Measurements from ENCODE around the gene LBX2.
"Not testable (repeated sequence)": the region's sequence is repeated elsewhere in the genome, so short reads cannot be mapped to it uniquely, and the experiment has no call there.

LBX2 gene

DNA sequence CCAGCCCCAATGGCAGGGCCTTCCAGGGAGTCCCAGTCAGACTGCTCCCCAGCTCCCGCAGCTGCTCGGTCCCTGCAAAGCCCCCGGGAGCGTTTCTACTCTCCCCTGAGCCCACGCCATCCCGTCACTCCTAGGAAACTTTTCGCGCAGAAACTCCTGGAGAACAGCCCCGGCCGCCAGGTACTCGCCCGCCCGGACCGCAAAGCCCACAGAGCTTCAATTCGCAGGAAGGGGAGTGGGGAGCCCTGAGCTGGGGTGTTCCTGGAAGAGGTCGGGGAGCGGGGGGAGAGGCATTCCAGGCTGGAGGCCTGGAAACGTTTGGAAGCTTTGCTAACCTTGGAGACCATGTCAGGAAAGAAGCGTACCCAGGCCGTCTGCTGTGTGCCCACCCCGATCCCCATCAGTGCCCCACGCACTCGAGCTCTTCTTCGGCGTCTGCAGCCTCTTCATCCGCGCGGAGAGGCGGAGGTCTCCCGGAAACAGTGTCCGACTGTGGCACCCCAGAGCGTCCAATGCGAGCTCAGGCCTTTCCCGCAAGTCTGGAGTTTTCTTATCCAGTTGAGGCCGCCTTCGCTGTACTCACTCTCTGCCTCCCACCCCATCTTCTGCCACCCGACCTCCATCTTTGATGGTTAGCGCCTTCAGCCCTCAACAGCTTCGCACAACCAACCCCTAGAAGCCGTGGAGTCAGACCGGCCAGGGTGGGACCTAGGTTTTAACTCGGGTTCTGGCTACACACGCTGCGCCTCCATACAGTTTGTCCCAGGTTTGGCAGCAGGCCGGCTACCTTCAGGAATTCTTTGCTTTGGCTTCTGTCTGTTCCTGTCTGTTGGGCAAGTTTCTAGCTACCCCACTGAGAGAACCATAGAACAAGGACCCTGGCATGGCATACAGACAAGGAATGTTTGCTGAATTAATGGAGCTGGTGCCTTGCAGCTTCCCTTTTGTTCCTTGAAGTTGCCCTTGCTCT, 4.4 kb upstream of the LBX2 start:
- no peak for DNase-seq

DNA sequence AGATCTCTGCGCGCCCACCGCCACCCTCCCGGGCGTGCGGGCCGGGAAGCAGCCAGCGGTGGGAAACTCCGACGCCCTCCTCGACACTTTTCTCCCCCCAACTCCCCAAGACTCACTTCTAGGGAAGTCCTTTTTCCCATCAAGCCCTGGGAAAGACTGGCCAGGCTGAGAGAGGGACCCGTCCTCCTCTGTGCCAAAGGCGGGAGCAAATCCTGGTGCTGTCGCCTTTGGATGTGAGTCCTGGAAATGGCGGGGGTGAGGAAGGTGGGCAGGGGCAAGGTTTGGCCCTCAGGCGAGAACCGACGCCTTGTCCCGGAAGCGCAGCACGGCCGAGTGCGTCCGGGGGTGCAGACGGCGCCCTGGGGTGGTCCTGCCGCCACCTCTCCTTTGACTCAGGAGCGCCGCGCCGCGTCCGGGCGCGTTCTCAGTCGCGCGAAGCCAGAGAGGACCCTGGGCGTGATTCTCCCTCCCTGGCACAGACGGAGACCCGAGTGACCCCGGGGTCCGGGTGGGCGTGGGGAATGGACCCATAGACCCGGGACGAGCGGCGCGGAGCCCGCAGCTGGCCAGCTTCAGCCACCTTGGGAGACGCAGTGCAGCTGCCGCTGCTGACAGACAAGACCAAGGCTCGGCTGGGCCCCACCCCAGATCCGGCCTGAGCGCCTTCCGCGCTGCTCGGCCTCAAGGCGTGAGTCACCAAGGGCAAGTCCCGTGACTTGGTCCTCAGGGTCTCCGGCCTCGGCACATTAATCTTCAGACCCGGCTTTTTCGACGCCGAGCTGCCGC, 3.5 kb upstream of the LBX2 start:
- no peak for DNase-seq

DNA sequence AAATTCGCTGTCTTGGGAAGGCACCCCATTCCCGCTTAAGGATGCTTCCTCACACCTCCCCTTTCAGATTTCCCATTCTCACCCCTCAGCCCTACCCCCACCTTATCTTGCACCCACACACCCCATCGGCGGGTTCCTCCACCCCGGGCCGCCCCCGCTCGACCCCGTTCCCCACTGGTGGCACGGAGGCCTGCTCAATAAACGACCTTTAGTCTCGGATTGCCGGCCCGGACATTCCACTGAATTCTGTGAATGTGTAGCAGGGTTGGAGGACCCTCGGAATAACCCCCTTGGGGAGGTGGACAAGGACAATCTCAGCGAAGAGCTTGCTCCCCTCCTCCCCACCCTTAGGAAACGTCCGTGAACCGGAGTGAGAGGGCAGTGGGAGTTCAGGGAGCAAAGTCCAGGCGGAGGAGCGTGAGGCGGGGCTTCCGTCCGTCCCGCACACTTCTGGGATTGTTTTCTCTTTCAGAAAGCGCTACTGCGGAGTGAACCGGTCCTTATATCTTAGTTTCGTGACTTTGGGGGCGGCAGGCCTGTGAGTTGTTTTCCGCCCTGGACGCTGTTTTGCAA, 2.8 kb upstream of the LBX2 start:
- no peak for DNase-seq

DNA sequence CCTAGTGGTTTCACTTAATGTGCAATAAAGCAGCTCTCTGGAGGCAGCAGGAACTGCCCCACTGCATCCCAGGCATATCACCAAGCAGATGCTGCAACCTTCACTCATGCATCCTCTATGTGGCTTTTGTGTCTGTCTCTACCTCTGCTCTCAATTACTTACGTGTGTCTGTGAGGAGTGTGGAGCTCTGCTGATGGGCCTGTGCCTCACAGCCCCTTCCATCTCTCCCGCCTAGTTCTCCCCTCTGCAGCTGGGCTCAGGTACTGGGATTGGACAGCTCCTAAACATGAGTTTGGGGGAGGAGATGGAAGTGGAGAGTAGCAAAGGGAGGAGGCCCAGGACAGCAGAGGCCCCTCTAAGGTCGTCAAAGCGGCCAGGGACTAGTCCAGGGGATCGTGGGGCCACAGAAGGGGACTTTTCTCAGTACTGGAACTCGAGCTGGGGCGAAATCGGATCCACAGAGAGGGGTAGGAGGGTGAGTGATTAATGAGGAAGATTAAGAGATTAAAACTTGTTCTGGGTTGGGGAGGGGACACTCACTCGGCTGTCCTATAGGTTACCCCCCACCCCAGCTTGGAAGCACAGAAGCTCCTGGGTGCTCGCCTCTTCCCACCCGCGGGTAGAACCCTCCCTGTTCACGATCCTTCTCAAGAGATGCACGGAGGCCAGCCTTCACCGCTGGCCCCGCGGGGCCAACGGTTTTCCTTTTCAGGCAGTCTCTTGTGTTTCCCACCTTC, 2.1 kb upstream of the LBX2 start:
- no peak for DNase-seq

DNA sequence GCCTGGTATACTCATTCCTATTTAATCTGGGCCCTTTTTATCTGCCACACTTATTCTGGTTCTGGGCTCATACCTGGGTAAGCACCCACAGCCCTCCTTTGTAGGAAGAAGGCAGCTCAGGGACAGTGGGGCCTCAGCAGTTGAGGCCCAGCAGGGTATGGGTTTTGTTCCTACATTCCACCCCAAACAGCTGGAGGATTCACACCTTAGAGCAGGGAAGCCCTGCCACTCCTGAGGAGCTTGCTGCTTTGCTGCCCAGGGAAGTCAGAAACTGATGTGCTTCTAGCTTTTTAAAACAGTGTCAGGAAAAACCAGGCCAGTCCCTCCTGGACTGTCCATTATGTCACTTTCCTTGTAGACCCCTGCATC, 1.2 kb upstream of the LBX2 start:
- DNase-seq = no peak

DNA sequence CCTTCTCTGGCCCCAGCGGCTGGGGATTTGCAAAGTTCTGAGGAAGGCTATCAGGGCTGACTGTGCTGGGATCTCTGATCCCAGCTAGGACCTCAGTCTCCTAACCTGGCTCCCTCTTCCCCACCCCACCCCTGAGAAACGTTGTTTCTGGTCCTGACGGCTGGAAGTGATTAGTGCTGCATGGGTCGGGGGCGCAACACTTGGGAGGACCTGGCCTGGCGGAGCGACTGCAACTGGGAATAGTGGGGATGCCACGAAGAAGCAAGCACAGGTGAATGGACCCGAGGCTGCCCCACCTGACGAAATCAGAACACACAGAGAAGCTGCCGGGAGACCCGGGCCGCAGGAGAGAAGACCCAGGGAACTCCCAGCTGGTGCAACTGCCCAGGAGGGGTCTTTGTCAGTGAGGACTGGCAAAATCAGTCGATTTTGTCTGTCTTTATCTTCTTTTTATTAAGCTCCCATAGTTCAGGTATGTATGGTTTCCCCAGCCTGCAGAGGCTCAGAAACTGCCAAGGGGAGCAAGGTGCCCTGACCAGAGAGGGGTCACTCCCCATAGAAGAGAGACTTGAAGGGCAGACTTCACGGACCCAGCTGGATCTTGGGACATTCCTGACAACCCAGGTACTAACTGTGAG, 656 bp upstream of the LBX2 start:
- DNase-seq = no peak

DNA sequence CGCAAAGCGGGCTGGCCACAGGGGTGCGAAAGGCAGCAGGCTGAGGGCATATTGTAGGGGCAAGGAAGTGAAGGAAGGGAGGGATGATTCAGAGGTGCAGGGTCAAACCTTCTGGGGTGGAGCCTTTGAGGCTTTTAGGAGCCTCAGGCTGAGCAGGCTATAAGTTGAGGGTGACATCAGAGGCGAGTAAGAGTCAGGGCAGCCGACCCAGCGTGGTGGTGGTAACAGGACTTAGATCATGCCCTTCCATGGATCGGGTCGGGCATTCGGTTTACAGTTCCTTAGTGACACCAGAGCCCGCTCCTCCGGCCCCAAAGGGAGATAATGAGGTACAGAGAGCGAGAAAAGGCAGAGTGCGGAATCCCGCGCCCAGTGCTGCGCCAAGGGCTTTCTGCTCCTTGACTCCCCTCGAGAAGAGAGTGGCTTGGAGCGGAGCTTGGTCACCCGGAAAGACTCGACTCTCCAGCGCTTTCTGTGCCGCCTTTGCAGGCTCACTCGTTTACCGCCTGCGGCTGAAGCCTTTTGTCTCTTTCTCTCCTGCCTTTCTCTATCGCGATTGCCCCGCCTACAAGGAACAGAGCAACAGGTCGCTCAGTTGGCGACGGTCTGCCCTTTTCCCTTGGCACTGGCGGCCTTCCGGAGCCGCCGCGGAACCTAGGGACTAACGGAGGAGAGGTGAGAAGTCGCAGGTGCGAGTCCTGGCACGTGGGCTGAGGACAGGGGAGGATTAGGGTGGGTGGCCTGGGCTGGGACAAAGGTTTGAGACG, 720 bp downstream of the LBX2 start:
- DNase-seq = no peak

DNA sequence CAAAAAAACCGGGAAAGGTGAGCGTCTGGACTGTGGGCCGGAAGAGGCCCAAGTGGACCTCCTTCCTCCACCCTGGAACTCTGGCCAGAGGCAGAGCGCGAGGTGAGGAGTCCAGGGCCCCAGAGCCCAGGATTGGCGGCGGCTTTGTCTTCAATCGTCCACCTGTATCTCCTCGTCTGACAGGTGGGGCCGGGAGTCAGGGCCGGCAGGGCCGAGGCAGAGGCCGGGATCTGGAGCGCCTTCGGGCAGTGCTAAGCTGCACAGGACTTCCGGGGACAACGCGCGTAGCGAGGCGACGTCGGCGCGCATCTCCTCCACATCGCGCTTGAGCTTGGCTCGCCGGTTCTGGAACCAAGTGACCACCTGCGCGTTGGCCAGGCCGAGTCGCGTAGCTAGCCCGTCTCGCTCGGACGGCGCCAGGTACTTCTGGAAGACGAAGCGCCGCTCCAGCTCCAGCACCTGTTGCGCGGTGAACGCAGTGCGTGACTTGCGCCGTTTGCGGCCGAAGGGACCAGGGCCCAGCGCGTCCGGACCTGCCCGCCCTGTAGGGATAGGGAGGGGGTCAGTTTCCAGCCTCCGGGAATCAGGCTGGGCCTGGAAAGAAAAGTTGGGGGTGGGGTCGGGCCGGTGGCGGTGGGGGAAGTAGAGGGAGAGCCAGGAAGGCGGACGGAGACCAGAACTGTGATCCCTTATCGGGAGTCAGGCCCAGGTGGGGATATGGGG, 1.5 kb downstream of the LBX2 start:
- DNase-seq = no peak

DNA sequence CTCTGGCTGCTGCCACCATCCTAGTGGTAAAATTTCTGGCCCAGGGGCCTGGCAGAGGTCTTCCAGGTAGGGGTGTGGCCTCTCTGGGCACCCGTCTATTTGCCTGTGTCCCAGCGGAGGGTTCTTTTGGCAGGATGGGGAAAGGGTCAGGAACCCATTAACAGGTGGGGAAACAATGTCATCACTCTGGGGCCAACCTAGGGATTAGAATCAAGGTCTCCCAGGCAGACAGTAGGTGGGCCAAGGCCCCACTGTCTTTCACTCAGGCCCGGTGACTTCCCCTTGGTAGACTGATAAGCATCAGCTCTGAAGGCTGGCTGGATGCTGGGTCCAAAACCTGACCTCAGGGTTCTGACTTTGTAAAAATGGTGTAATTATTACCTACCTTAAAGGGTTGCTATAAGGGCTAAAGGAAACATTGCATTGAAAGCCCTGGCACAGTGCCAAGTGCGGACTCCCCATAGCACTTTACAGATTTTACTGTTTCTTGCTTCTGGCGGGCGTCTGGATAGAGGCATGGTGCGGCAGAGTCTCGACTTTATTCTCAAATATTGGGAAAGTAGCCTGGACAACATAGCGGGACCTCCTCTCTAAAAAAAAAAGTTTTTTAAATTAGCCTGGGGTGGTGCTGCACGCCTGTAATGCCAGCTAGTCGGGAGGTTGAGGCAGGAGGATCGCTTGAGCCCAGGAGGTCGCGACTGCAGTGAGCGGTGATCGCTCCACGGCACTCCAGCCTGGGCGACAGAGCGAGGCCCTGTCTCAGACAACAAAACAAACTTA, 2.2 kb downstream of the LBX2 start:
- no peak for DNase-seq

DNA sequence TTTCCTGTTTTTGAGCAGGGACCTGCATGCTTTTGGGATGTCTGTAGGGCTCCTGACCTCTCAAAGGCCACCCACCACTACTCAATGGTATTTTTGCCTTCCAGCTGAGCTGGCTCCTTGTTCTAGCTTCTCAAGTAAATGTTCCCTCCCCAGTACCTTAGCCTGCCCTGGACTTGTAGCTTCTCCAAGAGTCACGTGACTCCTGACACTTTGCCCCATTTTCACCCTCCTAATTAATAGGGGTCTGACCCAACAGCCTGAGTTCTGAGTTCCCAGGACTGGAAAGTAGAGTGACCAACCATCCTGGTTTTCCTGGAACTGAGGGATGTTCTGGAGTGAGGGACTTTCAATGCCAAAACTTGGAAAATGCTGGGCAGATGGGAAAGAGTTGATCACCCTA, 4.0 kb downstream of the LBX2 start:
- DNase-seq = no peak

DNA sequence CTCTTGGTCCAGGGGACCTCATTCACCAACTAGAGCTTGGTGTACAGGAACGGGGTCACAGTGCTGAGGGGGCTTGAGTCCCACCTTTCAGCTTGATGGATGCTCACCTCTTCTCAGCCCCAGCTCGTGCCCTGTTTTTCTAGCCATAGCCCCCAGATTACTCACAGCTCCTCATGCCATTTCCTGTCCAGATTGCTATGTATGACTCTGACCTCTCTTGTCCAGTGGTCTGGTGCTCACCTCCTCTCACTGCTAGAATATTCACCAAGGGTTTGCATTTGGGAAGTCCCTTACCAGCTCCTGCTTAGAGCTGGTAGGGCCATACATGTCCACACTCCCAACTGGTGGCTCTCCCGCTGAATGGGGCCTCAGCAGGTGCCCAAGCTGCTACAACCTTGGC, 5.9 kb downstream of the LBX2 start:
- DNase-seq = no peak

DNA sequence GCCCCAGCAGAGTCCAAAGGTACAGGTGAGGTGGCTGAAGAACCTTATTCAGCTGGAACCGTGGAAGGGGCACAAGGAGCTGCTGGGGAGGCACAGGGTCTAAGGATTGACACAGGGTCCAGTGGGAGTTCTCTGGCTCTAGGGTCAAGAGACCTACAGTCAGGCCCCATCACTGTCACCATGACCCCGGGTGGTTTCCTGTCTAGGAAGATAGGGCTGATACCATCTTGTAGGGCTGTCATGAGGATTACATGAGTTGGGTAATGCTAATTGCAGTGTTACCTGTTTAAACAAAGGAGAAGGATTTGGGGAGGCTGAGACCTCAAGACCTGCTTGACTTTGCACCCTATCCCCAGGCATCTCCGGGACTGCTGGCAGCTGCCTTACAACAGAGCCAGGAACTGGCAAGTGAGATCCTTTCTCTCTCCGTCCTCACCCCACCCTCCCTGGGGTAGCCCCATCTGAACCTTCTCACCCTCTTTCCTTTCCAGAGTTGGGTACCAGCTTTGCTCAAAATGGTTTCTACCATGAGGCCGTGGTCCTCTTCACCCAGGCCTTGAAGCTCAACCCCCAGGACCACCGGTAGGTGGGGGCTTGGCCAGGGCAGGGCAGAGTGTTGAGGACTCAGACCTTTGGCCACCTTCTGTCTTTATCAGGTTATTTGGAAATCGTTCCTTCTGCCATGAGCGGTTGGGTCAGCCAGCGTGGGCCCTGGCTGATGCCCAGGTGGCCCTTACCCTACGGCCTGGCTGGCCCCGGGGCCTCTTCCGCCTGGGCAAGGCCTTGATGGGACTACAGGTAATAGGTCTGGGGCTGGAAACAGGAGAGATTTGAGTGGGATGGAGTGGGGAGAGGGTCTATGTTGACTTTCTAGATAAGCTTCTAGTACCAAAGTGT, 7.5 kb downstream of the LBX2 start:
- DNase-seq = no peak

DNA sequence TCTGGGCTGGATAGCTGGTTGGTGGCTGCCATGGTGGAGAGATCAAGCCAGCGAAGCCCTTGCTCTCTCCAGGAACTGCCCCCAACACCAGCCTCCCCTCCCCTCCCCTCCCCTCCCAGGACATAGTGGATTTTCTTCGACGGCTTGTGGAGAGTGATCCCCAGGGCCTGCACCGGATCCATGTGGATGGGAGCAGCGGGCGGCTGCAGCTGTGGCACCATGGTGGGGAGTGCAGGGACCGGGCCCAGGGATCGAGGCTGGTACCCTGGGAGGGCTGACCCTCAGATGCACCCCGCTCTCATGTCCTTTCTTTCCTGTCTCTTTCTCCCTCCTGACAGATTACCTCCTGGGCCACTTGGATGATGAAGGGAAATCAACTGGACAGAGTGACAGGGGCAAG, 9.5 kb downstream of the LBX2 start:
- no peak for DNase-seq

DNA sequence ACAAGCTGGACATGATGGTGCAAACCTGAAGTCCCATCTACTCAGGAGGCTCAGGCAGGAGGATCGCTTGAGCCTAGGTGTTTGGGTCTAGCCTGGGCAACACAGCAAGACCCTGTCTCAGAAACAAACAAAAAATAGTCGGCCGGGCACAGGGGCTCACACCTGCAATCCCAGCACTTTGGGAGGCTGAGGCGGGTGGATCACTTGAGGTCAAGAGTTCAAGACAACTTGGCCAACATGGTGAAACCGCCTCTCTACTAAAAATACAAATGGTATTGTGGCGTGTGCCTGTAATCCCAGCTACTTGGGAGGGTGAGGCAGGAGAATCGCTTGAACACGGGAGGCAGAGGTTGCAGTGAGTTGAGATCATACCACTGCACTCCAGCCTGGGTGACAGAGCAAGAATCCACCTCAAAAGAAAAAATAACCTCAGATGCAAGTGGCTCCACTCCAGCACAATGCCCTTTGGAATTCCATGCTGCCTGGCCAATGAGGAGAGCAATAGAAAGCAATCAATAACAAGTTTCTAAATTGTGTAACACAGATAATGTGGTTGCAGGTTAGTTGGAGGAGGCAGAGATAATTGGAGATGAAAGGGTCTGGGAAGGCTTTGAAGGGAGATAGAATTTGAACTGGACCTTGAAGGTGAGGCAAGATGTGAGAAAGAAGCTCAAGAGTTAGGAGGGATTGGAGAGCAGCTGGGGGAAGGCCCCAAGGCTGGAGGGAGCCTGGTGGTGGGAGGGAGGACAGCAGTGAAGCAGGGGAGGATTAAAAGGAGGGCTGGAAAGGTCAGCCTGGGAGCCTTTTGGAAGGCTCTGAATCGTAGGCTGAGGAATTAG, 10.5 kb downstream of the LBX2 start:
- no peak for DNase-seq

DNA sequence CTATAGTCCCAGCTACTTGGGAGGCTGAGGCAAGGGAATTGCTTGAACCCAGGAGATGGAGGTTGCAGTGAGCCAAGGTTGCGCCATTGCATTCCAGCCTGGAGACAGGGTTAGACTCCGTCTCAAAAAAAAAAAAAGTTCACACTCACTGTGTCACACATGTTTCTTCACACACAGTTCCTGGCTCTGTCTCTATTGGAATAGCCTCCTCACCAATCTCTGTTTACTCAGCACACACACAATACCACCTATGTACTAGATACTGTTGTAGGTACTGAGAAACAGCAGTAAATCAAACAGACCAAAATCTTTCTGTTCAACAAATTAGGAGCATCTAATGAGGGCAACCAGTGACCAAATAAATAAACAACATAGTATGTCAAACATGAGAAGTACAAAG, 13.3 kb downstream of the LBX2 start:
- no peak for DNase-seq

DNA sequence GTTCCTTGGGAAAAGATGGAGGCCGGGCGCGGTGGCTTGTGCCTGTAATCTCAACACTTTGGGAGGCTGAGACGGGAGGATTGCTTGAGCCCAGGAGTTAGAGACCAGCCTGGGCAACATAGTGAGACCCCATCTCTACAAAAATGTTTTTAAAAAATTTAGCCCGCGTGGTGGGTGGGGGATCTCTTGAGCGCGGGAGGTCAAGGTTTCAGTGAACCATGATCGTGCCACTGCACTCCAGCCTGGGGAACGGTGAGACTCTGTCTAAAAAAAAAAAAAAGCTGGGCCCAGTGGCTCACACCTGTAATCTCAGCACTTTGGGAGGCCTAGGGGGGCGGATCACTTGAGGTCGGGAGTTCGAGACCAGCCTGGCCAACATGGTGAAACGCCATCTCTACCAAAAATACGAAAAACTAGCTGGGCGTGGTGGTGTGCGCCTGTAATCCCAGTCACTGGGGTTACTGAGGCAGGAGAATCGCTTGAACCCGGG, 15.7 kb downstream of the LBX2 start:
- not testable (repeated sequence) for DNase-seq

DNA sequence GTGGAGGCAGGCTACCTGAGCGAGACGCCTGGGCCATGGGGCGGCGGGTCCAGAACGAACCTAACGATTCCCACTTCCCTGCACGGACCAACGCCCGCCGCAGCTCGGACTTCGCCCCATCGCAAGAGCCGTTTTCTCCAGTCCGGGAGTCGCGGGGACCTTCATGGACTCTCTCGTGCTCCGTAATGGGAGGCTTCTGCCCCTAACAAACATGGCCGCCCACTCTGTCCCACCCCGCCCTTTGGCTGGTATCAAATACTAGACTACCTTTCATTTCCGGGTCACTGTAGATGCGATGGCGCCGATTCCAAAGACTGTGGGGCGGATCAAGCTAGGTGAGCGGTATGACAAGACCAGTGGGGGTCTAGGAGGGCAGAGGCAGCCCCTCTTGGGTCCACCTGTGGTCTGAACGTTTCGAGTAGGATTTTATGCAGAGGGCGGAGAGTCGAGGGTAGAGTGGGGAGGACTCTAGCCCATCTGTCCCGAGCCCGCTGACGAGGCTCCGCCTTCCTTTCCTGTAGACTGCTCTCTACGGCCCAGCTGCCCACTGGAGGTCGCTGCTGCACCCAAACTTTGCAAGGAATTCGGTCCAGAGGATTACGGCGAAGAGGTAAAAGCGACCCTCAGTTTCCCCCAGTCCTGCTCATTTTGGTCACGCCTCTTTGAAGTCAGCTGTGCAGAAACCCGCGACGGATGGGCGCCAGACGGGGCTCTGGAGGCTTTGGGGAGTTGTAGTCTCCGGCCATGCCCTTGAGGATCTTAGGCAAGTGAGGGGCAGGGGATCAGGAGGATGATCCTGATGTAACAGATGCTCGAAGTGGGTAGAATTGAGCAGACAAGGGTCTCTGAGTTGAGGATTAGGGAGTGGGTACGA, 16.4 kb downstream of the LBX2 start, which contains the start of the genes CCDC142 and TTC31:
Gene CCDC142, minus strand, starts transcription at position 198 of the 874 bp plus-strand sequence. Its CDS starts 161 bp downstream, at position 37.
Gene TTC31, plus strand, starts transcription at position 281 of the 874 bp plus-strand sequence. Its CDS starts 15 bp downstream, at position 296.
- peak; percentile 96 for DNase-seq
